RWPE1 (cell line): ENCODE results near the gene ZNF205.

Experiments used
- CTCF ChIA-PET: fragments of 350-600 bp; sonication (Branson Sonifier 250); formaldehyde crosslinking; extraction: SDS; loops from one replicate; lab custom pipeline; 2021; lab: Yijun Ruan, JAX
- POLR2A ChIA-PET: fragments of 400-600 bp; formaldehyde crosslinking; extraction: SDS; loops from one replicate; lab custom pipeline; 2020; ENCODE audit warnings: antibody characterized with exemption; ENCODE audit not compliant: low non-redundant PET; lab: Yijun Ruan, JAX
- DNase-seq: peaks from one replicate; pipeline ENCODE4 v3.0.0; 2012; ENCODE audit warnings: low spot score
- H3K27ac ChIP-seq: fragments of 450-650 bp; 2 replicates; pipeline ENCODE4 v1.5.1; 2017
- CTCF ChIP-seq: fragments of 450-650 bp; conservative IDR thresholded peaks from 2 replicates; pipeline ENCODE4 v1.5.1; 2017; ENCODE audit warnings: low read depth, mild to moderate bottlenecking

Gene ZNF205

GRCh38 chr16:3119701-3120408, 7.5 kb downstream of the ZNF205 start:
- no peak overlapping the region for H3K27ac ChIP-seq
- no peak for TF ChIP-seq CTCF
- no peak for DNase-seq
- ChIA-PET CTCF (interaction anchor here (1.0 to 1.2 kb wide), 4 partner anchors 10 to 88 kb away, joined by 3 to 5 read pairs (median 4); no protein-coding TSS in a partner anchor), POLR2A (no interaction called here)

- no peak for TF ChIP-seq CTCF
- H3K27ac ChIP-seq: 0 out of 2 replicates have a peak overlapping the region, but pooled peaks have one; percentile 13
- DNase-seq: no peak
- ChIA-PET POLR2A (no interaction called here), CTCF (interaction anchor here (1.0 kb wide), 1 partner anchor 69 kb away, joined by 3 read pairs; no protein-coding TSS in a partner anchor)
These were observed 8.0 kb downstream of the ZNF205 start for GRCh38 chr16:3120435-3120834.

- CTCF ChIA-PET: interaction anchor here (0.6 to 1.9 kb wide), 2 partner anchors 21 to 118 kb away, joined by 3 to 4 read pairs; no protein-coding TSS in a partner anchor
- POLR2A ChIA-PET: no interaction called here
- no peak for TF ChIP-seq CTCF
- H3K27ac ChIP-seq: no peak overlapping the region
- DNase-seq: no peak
These were observed 9.6 kb downstream of the ZNF205 start for GRCh38 chr16:3121851-3122467.

- no peak overlapping the region for H3K27ac ChIP-seq
- no peak for TF ChIP-seq CTCF
- POLR2A ChIA-PET: interaction anchor here (0.6 kb wide), 1 partner anchor 496 kb away, joined by 5 read pairs; no protein-coding TSS in a partner anchor
- CTCF ChIA-PET: interaction anchor here (0.5 to 1.9 kb wide), 2 partner anchors 22 to 376 kb away, joined by 4 read pairs; no protein-coding TSS in a partner anchor
- no peak for DNase-seq
These were observed 10.7 kb downstream of the ZNF205 start for GRCh38 chr16:3122926-3123570.

- ChIA-PET POLR2A (no interaction called here), CTCF (interaction anchor here (0.6 kb wide), 1 partner anchor 35 kb away, joined by 3 read pairs; no protein-coding TSS in a partner anchor)
- H3K27ac ChIP-seq: peak overlapping the region; percentile 95
- DNase-seq: peak; percentile 94
- no peak for TF ChIP-seq CTCF
These were observed 11.8 kb downstream of the ZNF205 start for GRCh38 chr16:3123986-3124886.
